GM19240 (cell line): ENCODE results near the gene WNT3A.
"Not testable (repeated sequence)": the region's sequence is repeated elsewhere in the genome, so short reads cannot be mapped to it uniquely, and the experiment has no call there.

Source experiments
- DNase-seq: peaks from one replicate; pipeline ENCODE4 v3.0.0; 2011; ENCODE audit warnings: low spot score; ENCODE audit not compliant: insufficient read length

Gene WNT3A

GRCh38 chr1:228011721-228012311, 5.0 kb downstream of the WNT3A start:
- no peak for DNase-seq

- DNase-seq, result no peak
Observed at GRCh38 chr1:228012555-228012954, 5.8 kb downstream of the WNT3A start.

GRCh38 chr1:228013131-228013934, 6.5 kb downstream of the WNT3A start:
- DNase-seq, result no peak

DNA sequence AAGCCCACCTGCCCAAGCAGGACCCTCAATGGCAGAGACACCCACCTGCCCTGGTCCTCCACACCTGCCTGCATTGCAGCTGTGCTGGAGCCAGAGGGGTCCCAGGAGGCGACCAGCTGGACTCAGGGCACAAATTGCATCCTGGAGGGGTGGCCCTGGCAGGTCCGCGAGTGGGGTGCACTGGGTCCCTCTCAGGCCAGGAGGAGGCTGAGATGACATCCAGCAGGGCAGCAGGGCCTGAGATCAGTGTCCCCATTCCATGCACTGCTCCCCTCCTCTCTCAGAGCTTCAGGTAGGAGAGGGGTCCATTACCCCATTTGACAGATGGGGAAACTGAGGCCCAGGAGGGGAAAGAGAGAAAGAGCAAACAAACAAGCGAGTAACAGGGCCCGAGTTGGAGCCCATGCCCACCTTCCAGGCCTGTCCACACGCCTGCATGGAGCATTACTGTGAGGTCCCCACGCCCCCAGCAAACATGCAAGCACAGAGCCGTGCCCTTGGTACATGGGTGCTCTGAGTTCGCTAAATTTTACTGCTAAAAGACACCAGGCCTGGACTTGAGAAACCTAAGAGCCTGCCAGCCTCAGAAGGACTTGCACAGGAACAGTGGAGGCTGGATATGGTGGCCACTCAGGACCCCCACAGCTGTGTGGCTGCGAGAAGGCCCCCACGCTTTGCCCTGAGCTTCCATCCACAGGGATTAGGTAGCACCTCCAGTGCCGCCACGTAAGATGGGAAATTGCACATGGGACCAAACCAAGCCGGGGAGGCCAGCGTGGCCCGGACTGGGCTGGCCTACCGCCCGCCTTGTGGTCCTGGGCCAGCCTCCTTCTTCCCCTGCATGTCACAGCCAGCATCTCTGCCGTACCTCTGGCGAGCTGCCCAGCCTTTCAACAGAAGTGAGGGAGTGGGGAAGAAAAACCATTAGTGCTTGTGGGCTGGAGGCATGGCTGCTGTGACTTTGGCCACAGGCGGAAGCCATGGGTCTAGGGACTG, 7.4 kb downstream of the WNT3A start:
- no peak for DNase-seq

GRCh38 chr1:228015276-228016180, 8.7 kb downstream of the WNT3A start:
- no peak for DNase-seq

DNA sequence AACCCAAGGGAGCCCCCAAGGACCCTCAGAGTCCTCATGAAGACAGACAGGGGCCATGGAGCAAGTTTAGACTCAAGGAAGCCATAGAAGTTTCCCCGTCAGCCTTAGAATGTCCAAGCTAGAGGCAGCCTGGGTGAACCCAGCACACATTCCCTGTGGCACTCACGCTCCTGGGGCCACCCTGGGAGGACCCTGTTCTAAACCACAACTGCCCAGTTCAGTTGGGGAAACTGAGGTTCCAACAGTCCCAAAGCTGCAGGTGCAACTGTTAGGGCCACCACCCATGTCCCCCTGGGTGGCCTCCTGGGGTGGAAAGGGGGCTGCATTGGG, 9.3 kb downstream of the WNT3A start:
- no peak for DNase-seq

- no peak for DNase-seq
Observed at GRCh38 chr1:228016653-228017355, 10.0 kb downstream of the WNT3A start.

DNA sequence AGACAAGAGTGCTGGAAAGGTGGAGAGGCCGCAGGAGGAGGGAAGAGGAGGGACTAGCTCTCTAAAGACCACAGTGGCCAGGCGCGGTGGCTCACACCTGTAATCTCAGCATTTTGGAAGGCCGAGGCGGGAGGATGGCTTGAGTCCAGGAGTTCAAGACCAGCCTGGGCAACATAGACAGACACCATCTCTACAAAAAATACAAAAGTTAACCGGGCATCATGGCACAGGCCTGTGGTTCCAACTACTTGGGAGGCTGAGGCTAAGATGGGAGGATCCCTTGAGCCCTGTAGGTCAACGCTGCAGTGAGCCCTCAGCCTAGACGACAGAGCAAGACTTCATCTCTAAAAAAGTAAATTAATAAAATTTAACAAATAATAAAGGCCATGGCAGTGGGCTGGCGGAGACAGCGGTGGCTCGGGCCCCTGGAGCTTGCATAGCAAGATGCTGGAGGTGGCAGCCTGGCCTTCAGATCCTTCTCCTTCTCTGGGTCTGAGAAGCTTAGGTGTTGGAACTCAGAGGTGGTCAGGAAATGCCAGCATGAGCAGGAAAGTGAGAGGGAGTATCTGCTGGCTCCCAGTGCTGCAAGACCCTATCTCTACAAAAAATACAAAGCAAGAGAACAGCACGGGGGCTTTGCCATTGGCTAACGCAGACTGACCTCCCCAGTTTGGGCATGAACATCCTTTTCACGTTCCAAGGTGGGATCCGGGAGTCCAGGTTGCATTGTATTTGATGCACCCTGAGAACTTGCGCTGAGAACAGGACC, 10.7 kb downstream of the WNT3A start:
- no peak for DNase-seq

- no peak for DNase-seq
Observed at GRCh38 chr1:228018125-228018398, 11.3 kb downstream of the WNT3A start.

- no peak for DNase-seq
Observed at GRCh38 chr1:228018961-228019721, 12.3 kb downstream of the WNT3A start.

- DNase-seq, result not testable (repeated sequence)
Observed at GRCh38 chr1:228019722-228020083, 12.9 kb downstream of the WNT3A start.

DNA sequence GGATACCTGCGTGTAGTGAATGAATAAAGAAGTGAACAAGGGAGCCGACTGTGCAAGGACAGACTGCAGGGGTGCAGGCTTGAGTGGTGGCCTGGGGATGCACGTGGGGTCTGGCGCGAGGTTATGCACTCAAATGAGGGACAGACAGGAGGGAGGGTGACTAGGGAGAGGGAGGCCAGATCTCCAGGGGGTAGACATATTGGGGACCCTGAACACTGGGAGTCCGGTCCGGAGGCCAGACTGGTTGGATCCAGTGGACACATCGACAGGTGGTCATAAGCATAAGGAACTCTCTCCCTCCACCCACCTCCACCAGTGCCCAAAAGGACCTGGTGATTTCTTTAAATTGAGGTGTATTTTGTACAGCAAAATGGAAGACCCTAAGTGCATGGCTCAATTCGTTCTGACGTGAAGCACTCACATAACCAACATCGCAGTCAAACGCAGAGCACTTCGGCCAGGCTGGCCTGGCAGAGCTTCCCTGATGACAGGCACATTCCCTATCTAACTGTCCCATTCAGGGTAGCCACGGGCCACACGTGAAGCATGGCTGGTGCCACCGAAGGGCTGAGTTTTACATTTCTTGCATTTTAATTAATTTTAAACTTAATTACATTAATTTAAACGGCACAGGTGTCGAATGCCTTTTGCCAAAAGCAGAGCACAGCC, 14.0 kb downstream of the WNT3A start:
- no peak for DNase-seq

- no peak for DNase-seq
Observed at GRCh38 chr1:228021355-228022030, 14.7 kb downstream of the WNT3A start.

DNA sequence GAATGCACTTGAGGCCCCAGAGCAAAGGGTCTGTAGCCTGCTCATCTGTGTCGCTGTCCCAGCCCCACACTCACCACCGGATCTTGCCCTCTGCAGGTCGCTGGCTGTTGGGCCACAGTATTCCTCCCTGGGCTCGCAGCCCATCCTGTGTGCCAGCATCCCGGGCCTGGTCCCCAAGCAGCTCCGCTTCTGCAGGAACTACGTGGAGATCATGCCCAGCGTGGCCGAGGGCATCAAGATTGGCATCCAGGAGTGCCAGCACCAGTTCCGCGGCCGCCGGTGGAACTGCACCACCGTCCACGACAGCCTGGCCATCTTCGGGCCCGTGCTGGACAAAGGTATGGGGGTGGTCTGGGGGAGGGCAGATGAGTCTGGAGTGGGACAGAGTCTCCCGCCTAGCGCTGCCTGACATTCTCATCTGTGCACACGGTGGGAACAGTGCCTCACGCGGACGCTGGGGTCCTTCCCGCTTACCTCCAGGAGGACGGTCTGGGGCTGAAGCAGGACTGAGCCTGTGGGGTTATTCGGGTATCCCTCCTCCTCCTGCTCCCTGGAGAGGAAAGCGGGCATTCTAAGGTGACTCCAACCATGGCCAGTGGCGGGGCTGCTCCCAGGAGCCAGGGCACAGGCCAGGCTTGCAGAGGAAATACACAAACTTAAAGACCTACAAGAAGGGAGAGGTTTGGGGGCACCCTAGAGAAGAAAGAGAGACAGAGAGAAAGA, 15.9 kb downstream of the WNT3A start:
- DNase-seq, result no peak

DNA sequence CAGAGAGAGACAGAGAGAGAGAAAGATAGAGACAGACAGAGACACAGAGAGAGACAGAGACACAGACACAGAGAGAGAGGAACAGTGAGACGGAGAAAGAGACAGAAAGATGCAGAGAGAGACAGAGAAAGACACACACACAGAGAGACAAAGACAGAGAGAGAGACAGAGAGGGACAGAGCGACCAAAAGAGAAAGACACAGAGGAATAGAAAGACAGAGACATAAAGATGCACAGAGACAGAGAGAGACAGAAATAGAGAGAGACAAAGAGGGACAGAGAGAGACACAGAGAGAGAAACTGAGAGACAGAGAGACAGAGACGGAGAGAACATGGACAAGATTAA, 16.5 kb downstream of the WNT3A start:
- no peak for DNase-seq

DNA sequence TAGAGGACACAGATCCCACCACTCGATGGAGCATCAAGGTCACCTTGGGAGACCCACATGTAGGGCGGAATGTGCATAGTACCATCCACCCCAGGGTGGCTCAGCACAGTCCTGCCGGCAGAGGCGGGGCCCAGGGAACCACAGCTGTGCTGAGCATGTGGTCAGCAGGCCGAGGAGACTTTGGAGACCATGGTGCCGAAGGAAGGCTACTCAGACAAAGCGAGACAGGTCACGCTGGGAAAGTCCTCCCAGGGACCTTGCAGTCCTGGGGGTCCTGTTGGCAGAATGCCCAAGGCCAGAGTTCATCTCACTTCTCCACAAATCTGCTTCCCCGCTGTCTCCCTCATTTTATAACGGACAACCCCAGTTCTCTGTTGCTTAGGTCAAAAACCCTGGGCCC, 22.5 kb downstream of the WNT3A start:
- DNase-seq, result no peak

GRCh38 chr1:228030451-228031201, 23.8 kb downstream of the WNT3A start:
- no peak for DNase-seq
